RCC 7860 (cell line): Measurements from ENCODE around the gene CNTN2.

Experiments used
- DNase-seq: peaks from one replicate; pipeline ENCODE4 v3.0.0-alpha.2; 2015; ENCODE audit warnings: low spot score
- FAIRE-seq: peaks from 2 replicates; lab custom pipeline; 2012; peaks lifted over from hg19 to GRCh38; lab: Jason Lieb, UNC

Gene CNTN2, protein sequence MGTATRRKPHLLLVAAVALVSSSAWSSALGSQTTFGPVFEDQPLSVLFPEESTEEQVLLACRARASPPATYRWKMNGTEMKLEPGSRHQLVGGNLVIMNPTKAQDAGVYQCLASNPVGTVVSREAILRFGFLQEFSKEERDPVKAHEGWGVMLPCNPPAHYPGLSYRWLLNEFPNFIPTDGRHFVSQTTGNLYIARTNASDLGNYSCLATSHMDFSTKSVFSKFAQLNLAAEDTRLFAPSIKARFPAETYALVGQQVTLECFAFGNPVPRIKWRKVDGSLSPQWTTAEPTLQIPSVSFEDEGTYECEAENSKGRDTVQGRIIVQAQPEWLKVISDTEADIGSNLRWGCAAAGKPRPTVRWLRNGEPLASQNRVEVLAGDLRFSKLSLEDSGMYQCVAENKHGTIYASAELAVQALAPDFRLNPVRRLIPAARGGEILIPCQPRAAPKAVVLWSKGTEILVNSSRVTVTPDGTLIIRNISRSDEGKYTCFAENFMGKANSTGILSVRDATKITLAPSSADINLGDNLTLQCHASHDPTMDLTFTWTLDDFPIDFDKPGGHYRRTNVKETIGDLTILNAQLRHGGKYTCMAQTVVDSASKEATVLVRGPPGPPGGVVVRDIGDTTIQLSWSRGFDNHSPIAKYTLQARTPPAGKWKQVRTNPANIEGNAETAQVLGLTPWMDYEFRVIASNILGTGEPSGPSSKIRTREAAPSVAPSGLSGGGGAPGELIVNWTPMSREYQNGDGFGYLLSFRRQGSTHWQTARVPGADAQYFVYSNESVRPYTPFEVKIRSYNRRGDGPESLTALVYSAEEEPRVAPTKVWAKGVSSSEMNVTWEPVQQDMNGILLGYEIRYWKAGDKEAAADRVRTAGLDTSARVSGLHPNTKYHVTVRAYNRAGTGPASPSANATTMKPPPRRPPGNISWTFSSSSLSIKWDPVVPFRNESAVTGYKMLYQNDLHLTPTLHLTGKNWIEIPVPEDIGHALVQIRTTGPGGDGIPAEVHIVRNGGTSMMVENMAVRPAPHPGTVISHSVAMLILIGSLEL

DNA sequence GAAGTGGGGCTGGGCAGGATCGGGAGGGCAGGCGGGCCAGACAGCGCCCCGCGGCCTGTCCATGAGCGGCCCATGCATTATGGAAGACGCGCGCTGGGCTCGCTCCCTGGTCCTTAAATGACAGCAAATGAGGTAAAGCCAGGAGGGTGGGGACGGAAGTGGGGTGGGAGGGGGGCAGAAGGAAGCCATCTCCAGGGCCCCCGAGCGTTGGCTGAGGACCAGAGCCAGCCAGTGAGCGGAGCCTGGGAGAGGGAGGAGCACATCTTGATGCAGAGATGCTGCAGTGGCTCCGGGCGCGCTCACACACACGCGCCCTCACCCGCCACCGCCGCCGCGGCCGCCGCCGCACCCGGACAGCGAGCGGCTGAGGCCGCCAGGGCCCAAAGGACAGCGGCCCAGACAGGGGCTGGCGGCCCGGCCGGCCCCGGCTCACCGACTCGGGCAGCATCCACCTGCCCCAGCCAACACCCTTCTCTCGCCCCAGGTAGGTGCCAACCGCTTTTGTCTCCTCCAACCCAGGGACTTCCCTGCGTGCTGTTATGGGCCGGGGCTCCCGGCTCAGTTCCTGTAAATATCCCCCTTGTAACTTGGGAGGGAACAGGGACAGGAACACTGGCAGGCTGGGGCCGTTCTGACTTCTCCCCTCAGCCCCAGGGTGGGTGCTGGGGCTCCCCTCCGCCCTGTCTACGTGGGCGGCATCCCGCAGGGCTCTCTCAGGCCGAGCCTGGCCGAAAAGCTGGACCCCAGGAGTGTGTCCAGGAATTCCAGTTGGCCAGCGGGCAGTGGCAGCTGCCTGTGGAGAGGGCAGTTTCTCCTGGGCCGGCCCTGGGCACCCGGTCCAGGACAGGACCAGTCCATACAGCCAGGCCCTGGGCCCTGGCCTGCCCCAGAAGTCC is at the start of gene CNTN2:
Gene CNTN2, plus strand, starts transcription at position 302 of the 896 bp plus-strand sequence. CDS start 9,974 bp downstream, outside the sequence.
- no peak for FAIRE-seq
- no peak for DNase-seq

DNA sequence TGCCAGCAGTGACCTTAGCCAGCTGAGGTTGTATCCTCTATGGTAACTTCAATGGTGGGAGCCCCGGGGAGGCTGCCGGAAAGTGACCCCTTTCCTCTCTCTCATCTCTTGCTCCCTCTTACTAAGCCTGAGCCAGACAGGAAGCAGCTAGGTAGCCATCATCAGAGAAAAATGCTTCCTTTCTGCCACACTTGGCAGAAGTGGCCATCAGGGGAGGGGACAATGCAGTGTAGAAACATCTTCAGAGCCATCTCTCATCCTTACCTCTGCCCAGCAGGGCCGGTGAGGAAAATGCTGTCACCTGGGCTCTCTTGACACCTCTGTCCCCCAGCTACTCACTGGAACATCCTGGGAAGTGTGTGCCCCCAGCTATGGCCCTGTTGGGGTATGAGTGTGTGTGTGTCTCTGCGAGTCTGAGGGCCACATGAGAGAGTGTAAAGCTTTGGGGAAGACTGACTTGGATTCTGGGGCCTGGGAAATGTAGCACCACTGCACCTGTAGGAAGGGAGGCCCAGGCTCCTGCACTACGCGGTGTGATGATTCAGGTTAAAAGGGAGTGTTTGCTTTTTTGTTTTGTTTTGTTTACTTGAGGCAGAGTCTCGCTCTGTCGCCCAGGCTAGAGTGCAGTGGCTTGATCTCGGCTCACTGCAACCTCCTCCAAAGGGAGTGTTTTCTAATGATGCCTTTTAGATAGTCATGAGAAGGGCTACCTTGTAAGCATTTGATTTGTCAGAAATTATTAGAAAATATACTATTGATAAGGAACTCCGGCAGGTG is 48.7 kb upstream of the CNTN2 start:
- no peak for FAIRE-seq
- DNase-seq, result no peak

DNA sequence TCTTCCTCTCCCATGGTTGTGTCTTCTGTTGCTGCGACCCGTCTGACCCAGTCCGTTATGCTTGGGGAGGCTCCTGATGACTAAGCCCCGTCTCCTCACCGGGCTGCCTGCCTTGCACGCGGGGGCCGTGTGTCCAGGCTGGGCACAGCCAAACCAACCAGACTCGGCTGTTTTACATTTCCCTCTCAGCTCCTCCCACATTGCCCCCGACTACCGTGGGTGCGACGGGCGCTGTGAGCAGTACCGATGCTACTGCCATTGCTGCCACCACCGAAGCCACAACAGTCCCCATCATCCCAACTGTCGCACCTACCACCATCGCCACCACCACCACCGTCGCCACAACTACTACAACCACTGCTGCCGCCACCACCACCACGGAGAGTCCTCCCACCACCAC is 46.0 kb upstream of the CNTN2 start:
- FAIRE-seq (no peak), DNase-seq (peak; percentile 12)

DNA sequence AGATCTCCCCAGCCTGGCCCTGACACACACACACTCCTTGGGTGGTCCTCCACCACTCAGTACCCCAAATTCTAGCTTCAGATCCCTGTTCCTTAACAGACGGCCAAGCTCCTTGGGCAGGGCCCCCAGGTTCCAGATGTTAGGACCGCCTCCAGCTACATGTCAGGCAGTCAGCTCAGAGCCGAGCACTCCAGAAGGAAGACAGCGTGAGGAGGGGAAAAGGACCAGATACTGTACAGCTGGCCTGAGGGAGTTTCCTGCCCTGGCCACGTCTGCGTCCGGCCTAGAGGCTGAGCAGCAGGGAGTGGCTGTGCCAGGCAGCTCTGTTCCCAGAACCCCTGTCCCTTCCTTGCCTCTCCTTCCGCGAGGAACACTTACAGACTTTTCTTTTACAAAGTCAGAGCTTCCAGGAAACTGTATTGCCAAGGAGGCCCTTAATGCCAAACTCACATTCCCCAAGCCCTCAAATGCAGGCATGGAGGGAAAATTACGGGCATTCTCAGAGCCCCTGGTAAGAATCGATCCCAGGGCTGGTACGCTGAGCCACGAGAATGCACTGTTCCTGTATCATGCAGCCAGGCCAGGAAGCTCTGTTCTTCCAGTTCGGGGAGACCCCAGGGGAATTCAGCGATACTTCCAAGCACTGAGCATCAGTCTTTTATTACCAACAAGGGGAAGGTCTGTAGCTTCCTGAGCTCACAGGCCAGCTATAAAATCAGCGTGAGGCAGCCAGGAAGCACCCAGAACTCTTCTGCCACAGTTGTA is 45.2 kb upstream of the CNTN2 start:
- no peak for FAIRE-seq
- no peak for DNase-seq

DNA sequence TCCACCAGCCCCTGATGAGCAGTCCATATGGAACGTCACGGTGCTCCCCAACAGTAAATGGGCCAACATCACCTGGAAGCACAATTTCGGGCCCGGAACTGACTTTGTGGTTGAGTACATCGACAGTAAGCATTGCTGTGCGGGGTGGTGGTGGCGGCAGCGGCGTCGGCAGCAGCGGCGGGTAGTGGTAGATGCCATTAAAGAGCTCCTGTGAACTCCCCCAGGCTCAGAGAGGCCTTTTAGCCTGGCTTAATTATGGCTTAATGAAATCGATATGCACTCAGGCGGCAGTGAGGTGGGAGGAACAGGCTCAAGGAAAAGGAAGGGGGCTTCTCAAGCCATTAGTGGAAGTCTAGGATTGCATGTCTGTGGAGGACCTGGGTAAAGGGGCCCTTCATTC is 41.9 kb upstream of the CNTN2 start:
- DNase-seq, result no peak
- no peak for FAIRE-seq

DNA sequence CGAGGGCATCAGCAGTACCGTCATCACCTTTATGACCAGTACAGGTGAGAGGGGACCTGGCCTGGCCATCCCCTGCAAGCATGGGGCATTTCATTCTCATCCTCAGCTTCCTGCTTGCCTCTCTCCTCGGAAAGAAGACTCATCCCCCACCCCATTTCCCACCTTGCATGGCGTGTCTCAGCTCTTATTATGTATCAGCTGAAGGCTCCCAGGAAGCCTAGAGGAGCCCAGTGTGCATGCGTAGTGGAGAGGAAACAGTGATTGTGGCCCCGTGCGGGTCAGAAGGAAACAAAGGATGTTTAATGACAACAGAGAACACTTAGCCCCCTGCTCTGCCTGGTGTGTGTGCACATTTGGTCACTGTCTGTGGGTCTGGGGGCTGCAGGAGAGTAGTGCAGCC is 40.3 kb upstream of the CNTN2 start:
- DNase-seq, result no peak
- FAIRE-seq, result no peak

DNA sequence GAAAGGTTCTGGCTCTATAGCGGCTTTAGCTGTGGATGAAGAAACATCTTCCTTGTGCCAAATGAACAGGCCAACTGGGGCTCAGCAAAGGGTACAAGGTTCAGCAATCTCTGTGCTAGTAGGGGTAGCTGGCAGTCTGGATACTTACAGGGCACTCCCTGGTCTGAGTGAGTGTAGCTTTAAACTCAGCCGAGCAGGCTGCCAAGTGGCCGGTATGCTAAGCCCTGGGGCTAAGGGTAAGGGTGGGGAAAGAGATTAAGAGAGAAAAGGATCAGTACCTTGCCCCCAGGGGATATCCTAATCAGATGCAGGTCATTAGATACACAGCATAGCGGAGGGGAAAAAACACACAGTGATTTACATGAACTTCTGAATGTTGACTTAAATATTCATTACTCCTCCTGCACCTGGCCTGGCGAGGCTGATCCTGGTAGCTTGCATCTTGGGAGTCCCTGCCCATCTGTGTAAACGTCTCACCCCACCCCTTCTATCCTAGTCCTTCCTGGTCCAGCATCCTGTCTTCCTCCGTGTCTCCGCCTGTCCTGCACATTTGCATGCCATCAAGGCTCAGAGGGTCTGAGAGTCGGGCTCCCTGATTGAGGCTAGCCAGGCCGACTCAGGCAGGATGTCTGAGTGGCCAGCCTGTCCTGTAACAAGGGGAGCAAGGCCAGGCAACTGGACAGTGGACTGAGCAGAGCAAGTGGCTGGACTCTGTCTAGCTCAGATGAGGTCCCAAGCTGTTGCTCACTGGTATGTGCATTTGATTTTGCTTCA is 39.5 kb upstream of the CNTN2 start:
- DNase-seq (no peak), FAIRE-seq (no peak)

DNA sequence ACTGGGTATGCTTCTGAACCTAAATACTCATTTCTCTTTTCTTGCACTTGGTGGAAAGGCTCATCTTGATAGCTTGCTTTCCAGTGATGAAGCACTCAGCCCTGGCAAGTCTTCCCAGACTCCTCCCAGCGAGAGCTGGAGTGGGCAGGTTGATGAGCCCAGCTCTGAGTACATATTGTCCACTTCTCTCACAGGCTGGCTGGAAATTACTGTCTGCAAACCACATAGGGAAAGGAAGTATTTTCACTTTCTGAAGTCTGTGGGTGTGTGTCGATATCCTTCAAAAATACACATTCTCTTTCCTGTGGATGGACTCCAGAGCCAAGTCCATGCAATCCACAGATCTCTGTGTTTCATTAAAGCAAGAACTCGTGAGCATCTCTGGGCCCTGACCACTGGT is 38.7 kb upstream of the CNTN2 start:
- DNase-seq (no peak), FAIRE-seq (no peak)

DNA sequence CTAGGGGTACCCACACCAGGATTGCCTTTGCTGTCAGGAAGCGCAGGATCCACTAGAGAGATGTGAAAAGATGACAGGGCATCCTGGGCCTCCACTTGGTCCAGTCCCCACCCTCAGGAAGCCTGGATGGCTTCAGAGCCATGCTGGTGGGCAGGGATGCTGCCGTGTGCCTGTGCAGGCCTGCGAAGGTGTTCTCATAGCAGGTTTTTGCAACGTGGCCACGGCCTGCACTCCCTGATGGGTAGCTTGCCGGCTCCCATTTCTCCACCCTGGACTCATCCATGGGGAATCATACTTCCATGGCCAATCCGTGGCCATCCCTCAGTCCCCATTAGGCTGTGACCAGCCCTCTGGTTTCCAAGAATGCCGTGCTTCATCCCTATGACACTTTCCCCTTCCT is 34.1 kb upstream of the CNTN2 start:
- DNase-seq (no peak), FAIRE-seq (no peak)

DNA sequence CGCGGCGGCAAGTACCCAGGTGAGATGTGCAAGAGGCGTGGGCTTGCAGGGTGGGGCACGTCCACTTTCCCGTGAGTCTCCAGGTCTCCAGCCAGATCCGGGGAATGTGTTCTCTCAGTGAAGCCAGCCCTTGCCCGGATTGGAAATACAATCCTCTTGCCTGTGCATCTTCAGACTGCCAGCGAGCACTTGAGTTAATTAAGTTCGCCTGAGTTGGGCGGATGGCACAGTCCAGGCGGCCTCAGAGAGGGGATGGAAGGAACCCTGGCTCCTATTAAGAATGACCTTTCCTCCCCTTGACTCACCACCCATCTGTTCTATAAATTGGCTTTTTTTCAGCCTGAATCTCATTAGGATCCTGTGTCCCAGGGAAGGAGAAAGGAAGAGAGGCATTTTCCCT is 33.3 kb upstream of the CNTN2 start:
- FAIRE-seq, result no peak
- no peak for DNase-seq

DNA sequence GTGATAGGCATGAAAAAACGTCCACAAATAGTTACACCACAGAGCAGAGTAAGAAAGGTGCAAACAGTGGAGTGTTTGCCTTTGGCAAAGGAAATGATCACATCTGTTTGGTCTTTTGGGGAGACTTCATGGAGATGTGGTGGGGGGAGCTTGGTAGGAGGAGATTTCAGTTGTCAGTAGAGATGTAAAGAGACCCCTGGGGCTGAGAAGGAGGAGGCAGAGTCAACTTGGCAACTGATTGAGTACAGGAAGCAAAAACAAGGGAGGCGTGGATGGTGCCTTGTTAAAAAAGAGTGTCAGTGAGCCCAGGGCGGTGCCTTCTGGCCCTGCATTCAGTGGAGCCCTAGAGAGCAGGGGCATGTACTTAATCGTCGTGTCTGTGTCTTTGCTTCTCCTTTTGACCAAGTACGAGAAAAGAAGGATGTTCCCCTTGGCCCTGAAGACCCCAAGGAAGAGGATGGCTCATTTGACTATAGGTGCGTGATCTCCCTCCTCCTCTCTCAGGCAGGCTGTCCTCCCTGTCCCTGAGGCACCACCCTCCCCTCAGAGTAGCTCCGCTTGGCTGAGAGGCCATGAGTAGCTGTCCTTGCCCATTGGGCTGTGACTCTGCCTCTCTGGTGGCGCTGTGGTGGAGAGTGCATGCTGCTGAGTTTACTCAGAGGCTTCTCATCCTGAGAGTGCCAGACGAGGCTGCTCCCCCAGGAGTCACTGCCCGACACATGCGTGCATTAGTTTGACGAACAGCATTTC is 30.4 kb upstream of the CNTN2 start:
- FAIRE-seq, result no peak
- no peak for DNase-seq

DNA sequence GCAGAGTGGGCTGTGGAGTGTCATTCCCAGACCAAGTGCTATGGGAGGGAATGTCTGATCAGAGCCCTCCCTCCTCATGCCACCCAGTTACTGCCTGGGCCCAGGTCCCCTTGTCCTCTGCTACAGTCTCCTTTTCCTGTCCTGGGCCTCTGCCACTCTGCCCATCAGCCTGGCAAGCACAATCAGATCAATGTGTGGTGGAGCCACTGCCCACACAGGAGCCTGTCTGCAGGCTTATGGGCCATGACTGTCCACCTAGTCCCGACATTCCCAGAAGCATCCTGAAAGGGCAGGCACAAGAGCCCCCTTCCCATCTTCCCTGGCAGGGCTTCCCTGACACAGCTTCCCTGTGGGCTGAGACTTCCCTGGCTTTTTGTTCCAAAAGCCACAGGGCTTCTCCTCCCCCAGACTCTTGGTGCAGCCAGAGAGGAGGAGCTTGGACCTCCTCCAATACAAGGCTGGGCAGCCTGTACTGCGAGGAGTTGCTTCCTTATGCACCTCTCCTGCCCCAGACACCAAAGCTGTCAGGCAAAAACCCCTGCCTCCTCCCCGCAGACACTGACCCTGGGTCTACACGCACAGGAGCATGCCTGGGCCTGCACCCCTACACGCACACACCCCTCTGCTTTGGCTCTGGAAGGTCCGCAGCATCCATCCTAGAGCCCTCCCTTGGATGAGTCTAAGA is 29.2 kb upstream of the CNTN2 start:
- FAIRE-seq, result no peak
- DNase-seq, result no peak

DNA sequence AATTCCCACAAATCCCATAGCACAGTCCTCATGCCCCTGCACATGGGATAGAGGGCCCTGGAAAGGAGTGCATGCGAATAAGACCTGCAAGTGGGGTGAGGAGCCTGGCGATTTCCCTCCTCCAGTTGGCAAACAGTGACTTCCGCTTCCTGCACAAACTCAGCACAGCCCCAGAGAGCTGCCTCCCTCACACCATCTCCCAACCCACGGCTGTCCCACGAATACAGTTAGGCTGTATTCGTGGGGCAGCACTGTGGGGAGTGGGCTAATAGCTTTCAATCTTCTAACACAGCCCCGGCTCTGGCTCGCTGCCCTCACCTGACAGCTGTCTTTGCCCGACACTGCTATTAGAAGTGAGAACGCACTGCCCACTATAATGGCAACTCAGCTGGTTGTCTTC is 28.2 kb upstream of the CNTN2 start:
- no peak for FAIRE-seq
- no peak for DNase-seq

DNA sequence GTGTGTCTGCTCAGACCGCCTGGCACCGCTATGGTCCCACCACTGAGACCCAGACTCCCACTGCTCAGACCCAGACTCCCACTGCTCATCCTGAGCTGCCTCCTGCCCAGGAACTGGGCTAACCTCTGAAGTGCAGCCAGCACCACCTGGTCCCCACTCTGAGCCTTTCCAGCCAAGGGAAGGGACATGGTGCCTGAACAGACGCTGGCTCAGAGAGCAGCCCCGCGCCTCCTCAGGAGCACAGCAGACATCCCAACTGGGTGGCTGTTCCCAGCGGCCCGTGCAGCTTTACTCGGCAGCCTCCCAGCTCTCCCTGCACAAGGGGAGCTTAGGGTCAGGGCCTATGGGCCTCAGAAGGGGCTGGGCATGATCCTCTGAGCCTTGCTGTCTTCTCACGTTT is 27.8 kb upstream of the CNTN2 start:
- FAIRE-seq (no peak), DNase-seq (no peak)

DNA sequence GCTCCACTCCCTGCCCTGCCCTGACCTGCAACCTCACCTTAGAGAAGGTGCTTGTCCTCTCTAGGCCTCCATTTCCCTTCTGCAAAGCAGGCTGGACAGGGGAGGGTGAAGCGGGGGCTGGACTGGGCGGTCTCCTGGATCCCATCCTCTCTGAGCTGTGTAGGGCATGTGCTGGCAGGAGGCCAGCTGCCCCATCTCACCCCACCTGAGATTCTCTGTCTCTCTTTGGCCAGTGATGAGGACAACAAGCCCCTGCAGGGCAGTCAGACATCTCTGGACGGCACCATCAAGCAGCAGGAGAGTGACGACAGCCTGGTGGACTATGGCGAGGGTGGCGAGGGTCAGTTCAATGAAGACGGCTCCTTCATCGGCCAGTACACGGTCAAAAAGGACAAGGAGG is 26.9 kb upstream of the CNTN2 start:
- no peak for DNase-seq
- no peak for FAIRE-seq

DNA sequence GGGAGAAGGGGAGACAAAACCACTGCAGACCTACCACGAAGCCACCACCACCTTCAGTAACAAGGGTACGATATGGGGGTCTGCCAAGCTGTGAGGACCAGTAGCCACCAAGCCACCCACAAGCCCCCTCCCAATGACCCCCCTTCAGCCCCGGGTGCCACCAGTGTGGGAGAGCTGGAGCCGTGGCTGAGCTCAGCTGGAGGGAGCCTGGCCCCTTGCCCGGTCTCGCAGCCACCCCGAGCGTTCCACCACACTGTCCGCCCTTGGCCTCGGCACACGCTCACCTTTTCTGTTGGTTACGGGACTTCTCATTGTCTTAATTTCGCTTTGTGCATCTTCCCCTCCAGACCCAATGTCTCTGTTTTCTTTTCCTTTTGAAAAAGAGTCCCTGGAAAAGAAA is 26.4 kb upstream of the CNTN2 start:
- DNase-seq (no peak), FAIRE-seq (no peak)

DNA sequence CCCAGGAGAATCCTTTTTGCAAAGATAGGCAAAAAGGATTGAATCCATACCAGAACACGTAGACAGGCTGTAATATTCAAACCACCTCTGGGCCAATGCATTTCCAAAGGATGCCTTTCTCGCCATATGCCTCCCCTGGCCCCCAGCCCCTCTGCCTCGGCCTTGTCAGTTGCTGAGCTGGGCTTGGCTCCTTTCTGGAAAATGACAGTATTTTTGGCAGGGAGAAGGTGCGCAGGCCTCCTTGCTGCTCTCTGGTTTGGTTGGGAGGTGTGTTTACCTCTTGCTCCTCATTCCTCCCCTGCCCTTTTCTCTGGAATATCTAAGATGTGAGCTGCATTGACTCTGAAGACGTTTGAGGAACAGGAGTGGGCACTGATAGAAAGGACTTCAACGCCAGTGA is 26.0 kb upstream of the CNTN2 start:
- FAIRE-seq (no peak), DNase-seq (no peak)
